GM21717 (cell line): Measurements from ENCODE around the gene R3HDM2.
"Not testable (repeated sequence)": the region's sequence is repeated elsewhere in the genome, so short reads cannot be mapped to it uniquely, and the experiment has no call there.

Source experiments
- ATAC-seq: cut with Tn5 transposase; IDR thresholded peaks from one replicate; pipeline ENCODE4 v1.9.1; 2021; ENCODE audit warnings: mild to moderate bottlenecking, moderate library complexity; ENCODE audit not compliant: unreplicated experiment

Gene R3HDM2

DNA sequence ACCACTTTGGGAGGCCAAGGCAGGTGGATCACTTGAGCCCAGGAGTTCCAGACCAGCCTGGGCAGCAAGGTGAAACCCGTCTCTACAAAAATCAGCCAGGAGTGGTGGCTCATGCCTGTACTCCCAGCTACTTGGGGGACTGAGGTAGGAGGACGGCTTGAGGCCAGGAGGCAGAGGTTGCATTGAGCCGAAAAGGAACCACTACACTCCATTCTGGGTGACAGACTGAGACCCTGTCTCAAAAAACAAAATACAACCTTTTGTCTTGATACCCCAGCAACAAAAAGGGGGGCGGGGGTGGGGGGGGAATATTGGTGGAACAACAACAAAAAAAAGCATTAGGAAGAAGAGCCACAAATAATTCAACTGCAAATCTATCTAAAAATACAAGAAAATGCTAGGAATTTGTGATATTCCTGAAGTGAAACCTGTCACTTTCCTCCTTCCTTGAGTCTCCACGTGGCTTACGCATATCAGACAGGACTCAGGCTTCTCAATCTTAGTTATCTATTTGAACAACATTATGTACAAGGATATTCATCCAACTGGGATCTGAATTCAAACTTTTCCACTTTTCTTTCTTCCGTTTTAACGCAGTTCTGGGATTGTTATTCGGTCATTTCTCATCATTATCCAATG is 1.3 kb downstream of the R3HDM2 start:
- no peak for ATAC-seq

DNA sequence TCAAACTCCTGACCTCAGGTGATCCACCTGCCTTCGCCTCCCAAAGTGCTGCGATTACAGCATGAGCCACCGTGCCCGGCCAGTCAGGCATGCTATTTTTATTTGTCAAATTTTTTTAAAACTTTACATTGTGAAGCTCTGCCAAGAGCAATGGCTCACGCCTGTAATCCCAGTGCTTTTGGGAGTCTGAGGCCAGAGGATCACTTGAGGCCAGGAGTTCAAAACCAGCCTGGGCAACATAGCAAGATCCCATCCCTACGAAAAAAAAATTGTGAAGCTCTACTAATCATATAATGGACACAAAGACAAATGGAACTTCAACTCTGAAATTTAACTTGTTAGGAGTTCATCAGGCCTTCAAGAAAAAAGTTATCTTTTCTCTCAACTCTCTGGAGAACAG is 1.9 kb downstream of the R3HDM2 start:
- no peak for ATAC-seq

DNA sequence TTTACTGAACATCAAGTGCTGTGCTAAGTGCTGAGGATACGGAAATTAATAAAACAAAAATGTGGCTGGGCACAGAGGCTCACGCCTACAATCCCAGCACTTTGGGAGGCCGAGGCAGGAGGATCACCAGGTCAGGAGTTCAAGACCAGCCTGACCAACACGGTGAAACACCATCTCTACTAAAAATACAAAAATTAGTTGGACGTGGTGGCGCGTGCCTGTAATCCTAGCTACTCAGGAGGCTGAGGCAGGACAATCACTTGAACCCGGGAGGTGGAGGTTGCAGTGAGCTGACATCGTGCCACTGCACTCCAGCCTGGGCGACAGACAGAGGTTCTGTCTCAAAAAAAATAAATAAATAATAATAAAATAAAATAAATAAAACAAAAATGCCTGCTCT is 3.9 kb downstream of the R3HDM2 start:
- ATAC-seq = not testable (repeated sequence)

DNA sequence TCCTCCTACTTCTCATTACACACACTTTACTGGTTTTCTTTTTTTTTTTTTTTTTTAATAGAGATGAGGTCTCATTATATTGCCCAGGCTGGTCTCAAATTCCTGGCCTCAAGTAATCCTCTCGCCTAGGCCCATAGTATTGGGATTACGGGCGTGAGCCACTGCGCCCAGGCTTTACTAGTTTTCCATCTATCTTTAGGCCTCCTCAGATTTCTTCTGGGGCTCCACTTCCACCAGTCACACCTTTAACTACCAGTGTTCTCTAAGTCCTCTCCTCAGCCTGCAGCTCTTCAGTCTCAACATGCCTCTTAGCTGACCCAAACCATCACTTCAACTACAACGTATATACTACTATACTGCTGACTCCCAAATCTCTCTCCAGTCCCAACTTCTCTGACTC is 10.4 kb downstream of the R3HDM2 start:
- no peak for ATAC-seq

DNA sequence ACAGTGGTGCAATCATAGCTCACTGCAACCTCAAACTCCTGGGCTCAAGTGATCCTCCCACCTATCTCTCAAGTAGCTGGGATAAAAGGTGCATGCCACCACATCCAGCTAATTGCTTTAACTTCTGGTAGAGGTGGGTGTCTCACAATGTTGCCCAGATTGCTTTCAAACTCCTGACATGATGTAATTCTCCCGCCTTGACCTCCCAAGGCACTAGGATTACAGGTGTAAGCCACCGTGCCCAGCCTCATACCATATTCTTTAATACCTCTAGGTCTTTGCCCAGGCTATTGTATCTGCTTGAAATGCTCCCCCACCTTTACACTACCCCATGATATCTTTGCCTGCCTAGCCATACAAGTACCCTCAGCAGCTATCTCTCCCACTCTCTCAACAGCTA is 11.3 kb downstream of the R3HDM2 start:
- ATAC-seq = no peak

DNA sequence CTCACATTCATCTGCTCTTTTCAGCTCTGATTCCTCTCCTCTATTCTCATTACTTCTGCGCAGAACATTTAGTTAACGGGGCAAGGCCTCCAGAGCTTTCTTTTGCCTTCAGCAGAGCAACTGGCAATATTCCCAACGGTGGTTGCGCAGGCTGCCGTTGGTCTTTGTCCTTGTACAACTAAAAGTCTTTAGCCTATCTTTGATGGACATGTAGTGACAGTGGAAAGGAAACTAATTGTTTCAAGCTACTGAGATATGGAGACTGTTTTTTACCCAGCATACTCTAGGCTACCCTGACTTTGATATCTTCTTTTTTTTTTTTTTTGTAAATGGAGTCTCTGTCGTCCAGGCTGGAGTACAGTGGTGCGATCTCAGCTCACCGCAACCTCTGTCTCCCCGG is 12.6 kb downstream of the R3HDM2 start:
- ATAC-seq = no peak

DNA sequence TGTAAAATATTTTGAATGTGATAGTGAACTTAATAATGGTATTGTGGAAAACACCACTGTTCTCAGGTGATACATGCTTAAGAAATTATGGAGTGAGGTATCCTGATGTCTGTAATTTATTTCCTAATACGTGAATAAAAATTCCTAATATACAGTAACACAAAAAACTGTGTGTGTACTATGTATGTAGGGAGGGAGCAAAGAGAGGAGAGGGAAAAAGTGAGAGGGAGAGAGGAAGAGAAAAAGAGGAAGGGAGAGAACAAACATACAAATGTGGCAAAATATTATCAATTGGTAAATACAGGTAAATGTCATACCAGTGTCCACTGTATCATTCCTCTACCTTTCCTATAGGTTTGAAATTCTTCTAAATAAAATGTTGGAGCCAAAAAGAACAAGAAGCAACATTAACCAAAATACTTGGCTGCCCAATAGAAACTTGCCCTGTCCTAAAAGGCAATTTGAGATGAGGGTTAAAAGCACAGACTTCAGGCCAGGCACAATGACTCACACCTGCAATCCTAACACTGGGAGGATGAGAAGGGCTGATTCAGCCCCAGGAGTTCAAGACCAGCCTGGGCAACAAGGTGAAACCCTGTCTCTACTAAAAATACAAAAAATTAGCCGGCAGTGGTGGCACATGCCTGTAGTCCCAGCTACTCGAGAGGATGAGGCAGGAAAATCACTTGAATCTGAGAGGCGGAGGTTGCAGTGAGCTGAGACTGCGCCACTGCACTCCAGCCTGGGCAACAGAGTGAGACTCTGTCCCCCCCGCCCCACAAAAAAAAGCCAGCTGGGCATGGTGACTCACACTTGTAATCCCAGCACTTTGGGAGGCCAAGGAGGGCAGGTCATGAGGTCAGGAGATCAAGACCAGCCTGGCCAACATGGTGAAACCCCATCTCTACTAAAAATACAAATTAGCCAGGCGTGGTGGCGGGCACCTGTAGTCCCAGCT is 14.5 kb downstream of the R3HDM2 start:
- ATAC-seq = no peak

DNA sequence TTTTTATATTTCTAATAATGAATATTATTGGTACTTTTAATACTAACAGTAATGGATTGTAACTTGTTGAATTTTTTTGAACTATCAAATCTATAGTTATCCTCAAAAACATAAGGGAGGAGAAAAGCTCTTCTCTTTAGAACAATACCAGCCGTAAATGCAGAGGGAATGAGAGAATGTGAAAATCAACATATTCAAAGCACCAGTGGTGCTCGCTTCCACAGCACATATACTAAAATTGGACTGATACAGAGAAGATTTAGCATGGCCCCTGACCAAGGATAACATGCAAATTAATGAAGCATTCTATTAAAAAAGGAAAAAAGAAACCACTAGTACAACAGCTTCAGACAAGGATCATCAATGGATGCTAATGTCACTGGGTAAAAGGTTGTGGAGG is 15.8 kb downstream of the R3HDM2 start:
- no peak for ATAC-seq

DNA sequence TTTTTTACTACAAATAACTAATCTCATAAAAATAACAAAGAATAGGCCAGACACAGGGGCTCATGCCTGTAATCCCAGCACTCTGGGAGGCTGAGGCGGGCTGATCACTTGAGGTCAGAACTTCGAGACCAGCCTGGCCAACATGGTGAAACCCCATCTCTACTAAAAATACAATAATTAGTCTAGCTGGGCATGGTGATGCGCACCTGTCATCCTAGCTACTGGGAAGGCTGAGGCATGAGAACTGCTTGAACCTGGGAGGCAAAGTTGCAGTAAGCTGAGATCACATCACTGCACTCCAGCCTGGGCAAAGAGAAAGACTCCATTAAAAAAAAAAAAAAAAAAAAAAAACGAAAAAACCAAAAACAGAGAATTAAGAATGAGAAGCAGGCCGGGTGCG is 16.7 kb downstream of the R3HDM2 start:
- not testable (repeated sequence) for ATAC-seq

DNA sequence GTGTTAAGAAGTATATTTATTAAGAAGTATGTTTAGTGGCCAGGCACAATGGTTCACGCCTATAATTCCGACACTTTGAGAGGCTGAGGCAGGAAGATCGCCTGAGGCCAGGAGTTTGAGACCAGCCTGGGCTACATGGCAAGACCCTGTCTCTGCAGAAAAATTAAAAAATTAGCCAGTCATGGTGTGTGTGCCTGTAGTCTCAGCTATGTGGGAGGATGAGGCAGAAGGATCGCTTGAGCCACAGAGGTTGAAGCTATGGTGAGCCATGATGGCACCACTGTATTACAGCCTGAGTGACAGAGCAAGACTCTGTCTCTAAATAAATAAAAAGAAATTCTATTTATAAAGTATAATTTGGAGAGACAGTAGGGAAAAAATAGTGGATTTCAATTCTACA is 20.3 kb downstream of the R3HDM2 start:
- no peak for ATAC-seq

DNA sequence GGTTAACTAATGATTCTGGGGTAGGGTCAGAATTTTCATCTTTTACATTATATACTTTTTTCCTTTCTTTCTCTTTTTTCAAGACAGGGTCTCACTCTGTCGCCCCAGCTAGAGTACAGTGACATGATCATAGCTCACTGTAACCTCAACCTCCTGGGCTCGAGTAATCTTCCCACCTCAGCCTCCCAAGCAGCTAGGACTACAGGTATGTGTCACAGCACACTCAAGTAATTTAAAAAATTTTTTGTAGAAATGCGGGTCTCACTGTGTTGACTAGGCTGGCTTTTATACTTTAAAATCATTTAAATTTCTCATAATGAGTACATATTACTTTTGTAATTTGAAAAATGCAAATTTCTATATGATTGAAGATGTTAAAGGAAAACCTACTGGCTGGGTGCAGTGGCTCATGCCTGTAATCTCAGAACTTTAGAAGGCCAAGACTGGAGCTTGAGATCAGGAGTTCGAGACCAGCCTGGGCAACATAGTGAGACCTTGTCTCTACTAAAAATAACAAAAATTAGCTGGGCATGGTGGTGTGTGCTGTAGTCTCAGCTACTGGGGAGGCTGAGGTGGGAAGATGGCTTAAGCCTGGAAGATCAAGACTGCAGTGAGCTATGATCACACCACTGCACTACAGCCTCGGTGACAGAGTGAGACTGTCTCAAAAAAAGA is 25.7 kb downstream of the R3HDM2 start:
- ATAC-seq = no peak

DNA sequence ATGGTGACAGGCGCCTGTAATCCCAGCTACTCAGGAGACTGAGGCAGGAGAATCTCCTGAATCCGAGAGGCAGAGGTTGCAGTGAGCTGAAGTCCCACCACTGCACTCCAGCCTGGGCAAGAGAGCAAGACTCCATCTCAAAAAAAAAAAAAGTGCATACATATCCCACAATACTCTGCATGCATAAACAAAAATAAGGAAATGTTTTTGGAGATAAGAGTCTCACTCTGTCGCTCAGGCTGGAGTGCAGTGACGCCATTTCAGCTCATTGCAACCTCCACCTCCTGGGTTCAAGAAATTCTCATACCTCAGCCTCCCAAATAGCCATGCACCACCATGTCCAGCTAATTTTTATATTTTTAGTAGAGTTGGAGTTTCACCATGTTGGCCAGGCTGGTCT is 28.7 kb downstream of the R3HDM2 start:
- ATAC-seq = not testable (repeated sequence)

DNA sequence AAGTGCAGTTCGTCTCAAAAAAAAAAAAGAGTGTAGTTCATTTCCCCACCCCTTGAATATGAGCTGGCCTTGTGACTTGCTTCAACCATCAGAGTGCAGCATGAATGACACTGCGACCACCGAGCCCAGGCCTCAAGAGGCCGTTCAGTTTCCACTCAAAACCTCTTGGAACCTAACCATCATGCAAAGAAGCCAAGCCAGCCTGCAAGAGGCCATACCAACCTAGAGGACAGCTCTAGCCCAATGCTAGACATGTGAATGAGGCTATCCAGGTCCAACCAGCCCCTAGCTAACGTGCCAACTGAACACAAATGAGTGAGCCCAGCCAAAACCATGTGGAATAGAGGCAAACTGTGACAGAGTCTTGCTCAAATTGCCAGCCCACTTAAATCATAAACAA is 29.7 kb downstream of the R3HDM2 start:
- no peak for ATAC-seq

DNA sequence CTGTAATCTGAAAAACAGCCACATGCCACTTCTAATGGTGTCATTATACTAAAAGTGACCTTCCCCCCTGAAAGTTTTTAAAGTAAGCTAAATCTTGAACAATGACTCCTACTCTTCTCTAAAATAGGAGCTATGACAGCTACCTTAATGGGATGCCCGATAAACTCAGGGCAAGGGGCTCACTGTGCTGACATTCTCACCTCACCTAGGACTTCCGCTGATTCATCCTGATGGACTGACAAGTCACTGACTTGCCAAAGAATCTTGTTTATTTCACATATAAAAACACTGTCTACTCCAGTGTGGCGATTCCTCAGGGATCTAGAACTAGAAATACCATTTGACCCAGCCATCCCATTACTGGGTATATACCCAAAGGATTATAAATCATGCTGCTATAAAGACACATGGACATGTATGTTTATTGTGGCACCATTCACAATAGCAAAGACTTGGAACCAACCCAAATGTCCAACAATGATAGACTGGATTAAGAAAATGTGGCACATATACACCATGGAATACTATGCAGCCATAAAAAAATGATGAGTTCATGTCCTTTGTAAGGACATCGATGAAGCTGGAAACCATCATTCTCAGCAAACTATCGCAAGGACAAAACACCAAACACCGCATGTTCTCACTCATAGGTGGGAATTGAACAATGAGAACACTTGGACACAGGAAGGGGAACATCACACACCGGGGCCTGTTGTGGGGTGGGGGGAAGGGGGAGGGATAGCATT is 31.0 kb downstream of the R3HDM2 start:
- not testable (repeated sequence) for ATAC-seq

DNA sequence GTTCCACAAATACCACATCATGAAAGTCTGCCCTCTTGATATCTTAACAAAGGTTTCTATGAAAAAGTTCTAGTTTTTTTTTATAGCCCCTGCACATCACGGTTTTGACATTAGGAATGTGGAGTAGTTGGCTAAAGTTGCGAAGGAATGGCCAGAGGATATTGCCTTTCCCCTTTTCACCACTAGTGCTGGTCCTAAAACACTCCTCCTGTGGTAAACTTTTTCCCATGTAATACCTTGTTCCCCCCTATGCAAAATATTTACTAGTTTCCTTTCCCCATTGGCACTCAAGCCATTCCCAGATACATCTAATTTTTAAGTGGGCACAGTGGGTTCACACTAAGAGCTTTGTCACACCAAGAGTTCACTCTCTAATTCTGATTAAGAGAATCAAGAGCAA is 33.4 kb downstream of the R3HDM2 start:
- ATAC-seq = no peak

DNA sequence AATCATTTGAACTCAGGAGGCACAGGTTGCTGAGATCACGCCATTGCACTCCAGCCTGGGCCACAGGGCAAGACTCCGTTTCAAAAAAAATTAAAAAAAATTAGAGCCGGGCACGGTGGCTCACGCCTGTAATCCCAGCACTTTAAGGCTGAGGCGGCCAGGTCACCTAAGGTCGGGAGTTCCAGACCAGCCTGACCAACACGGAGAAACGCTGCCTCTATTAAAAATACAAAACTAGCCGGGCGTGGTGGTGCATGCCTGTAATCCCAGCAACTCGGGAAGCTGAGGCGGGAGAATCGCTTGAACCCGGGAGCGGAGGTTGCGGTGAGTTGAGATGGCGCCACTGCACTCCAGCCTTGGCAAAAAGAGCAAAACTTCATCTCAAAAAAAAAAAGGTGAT is 35.7 kb downstream of the R3HDM2 start:
- no peak for ATAC-seq

DNA sequence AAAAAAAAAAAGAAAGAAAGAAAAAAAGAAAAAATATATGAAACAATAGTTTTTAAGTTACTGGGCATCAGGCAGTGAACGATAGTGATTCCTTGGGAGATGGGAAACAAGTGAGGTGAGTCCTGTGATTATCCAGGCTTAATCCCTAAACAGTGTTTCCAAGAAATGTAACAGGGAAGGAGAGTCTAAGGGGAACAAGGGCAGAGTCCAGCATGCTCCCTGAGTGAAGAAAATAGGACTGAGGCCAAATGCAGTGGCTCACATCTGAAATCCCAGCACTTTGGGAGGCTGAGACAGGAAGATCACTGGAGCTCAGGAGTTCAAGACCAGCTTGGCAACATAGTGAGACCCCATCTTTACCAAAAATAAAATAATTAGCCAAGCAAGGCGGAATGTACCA is 40.7 kb downstream of the R3HDM2 start:
- ATAC-seq = no peak

DNA sequence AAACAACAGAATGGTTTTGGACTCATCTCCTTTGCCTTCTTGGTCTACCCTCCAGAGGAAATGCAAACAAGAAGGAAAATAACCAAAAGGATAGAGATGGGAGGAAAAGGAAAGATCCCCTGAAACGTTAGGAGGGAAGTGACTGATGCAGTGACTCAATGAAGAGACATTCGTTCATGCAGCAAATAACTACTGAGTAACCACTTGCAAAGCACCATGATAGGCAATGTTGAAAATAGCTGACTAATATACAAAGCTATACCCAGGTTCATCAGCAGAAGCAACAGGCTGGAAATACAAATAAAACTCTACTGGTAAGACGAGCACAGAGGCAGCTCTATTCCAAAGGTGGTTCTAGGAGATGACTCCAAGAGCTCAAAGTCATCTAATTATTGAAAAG is 41.8 kb downstream of the R3HDM2 start:
- ATAC-seq = no peak

DNA sequence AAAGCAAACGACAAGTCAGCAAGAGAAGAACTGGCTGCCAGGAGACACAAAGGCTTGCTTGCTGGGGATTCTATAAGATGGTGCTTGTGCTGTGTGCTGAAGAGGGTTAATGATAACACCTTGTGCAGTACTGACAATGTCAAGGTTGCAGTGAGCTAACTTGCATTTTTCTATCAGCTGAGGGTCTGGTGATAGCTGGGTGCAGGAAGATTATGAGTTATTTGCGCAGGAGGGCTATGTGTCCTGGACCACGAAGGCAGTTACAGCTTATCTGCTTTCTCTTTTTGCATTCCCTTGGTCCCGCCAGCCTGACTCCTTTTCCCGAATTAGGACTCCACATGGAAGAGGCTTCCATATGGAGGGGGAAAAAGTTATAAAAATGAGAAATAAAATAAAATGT is 42.4 kb downstream of the R3HDM2 start:
- ATAC-seq = no peak

DNA sequence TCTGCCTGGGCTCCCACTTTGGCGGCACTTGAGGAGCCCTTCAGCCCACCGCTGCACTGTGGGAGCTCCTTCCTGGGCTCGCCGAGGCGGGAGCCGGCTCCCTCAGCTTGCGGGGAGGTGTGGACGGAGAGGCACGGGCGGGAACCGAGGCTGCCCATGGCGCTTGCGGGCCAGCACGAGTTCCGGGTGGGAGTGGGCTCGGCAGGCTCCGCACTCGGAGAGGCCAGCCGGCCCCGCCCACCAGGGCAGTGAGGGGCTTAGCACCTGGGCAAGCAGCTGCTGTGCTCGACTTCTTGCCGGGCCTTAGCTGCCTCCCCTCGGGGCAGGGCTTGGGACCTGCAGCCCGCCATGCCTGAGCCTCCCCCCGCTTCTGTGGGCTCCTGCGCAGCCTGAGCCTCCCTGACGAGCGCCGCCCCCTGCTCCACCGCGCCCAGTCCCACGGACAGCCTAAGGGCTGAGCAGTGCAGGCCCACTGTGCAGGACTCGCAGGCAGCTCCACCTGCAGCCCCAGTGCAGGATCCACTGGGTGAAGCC is 44.6 kb downstream of the R3HDM2 start:
- no peak for ATAC-seq

DNA sequence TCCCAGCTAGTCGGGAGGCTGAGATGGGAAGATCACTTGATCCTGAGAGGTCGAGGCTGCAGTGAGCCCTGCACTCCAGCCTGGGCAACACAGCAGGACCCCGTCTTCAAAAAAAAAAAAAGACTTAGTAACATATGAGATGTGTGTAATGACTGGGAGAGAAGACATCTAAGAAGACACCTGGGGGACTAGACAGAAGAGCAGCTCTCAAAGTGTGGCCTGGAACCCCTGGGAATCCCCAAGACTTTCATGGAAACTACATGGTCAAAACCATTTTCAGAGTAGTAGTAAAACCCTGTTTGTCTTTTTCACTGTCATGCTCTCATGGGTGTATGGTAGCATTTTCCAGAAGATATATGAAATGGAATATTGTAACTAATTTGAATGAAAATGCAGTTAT is 45.3 kb downstream of the R3HDM2 start:
- ATAC-seq = no peak
